Calu3 (cell line): ENCODE data around the gene PTGES2. TPM values are rescaled to one million over a fixed set of nuclear protein-coding genes. Genes with fewer than 3 reads are reported as not detected.

Experiments
- BruUV-seq: library from RNA; stranded (reverse); fragments of 400-500 nt; replicated peaks from 2 replicates; lab custom pipeline; 2021; lab: Mats Ljungman, UMichigan
- CTCF ChIA-PET: fragments of 300-600 bp; sonication (Branson Sonifier 250); formaldehyde crosslinking; loops from one replicate; lab custom pipeline; 2022; ENCODE audit warnings: antibody characterized with exemption; lab: Charles Lee
- DNase-seq: peaks from one replicate; pipeline ENCODE4 v3.0.0; 2022
- H3K27ac Mint-ChIP-seq: one replicate; pipeline ENCODE4 v1.8.0; 2022; ENCODE audit warnings: mixed read lengths; ENCODE audit not compliant: unreplicated experiment
- H3K27me3 Mint-ChIP-seq: one replicate; pipeline ENCODE4 v1.8.0; 2022; ENCODE audit warnings: mixed read lengths; ENCODE audit not compliant: unreplicated experiment
- H3K36me3 Mint-ChIP-seq: one replicate; pipeline ENCODE4 v1.8.0; 2022; ENCODE audit warnings: mild to moderate bottlenecking, moderate library complexity, mixed read lengths; ENCODE audit not compliant: insufficient read depth, unreplicated experiment
- H3K4me1 Mint-ChIP-seq: one replicate; pipeline ENCODE4 v1.8.0; 2022; ENCODE audit warnings: mild to moderate bottlenecking, low read depth, mixed read lengths; ENCODE audit not compliant: unreplicated experiment
- H3K4me3 Mint-ChIP-seq: one replicate; pipeline ENCODE4 v1.8.0; 2022; ENCODE audit warnings: mild to moderate bottlenecking, low read depth, moderate library complexity, mixed read lengths; ENCODE audit not compliant: unreplicated experiment
- H3K9me3 Mint-ChIP-seq: one replicate; pipeline ENCODE4 v1.8.0; 2022; ENCODE audit warnings: low read depth, mixed read lengths; ENCODE audit not compliant: unreplicated experiment
- intact Hi-C: fragments of 100-400 bp; cut with micrococcal nuclease; formaldehyde crosslinking; loops from one replicate; pipeline ENCODE4 v1.10.0; 2022; ENCODE audit not compliant: unreplicated experiment
- total RNA-seq: library from RNA; stranded (reverse); gene quantifications from 2 replicates; pipeline ENCODE4 v1.2.3, GENCODE V29; 2022
- TF ChIP-seq, protein P1 (sequence below): fragments of 200-600 bp; IDR thresholded peaks from one replicate; pipeline ENCODE4 v1.8.0; 2022; ENCODE audit warnings: antibody characterized with exemption; ENCODE audit not compliant: unreplicated experiment

The PTGES2 gene
- total RNA-seq, 1 experiment from 2014 or later: 137 TPM

DNA sequence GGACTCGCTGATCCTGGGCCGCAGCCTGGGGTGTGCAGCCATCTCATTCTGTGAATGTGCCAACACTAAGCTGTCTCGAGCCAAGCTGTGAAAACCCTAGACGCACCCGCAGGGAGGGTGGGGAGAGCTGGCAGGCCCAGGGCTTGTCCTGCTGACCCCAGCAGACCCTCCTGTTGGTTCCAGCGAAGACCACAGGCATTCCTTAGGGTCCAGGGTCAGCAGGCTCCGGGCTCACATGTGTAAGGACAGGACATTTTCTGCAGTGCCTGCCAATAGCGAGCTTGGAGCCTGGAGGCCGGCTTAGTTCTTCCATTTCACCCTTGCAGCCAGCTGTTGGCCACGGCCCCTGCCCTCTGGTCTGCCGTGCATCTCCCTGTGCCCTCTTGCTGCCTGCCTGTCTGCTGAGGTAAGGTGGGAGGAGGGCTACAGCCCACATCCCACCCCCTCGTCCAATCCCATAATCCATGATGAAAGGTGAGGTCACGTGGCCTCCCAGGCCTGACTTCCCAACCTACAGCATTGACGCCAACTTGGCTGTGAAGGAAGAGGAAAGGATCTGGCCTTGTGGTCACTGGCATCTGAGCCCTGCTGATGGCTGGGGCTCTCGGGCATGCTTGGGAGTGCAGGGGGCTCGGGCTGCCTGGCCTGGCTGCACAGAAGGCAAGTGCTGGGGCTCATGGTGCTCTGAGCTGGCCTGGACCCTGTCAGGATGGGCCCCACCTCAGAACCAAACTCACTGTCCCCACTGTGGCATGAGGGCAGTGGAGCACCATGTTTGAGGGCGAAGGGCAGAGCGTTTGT lies 19.9 kb downstream of the PTGES2 start:
- Mint-ChIP-seq H3K4me1 (no peaks in the 10 kb centered on the region), H3K36me3 (peaks cover 71% of the 10 kb centered on the region), H3K4me3 (no peak overlapping the region), H3K27me3 (no peaks in the 10 kb centered on the region), H3K27ac (peak overlapping the region; percentile 85), H3K9me3 (no peaks in the 10 kb centered on the region)
- TF ChIP-seq, protein P1, sequence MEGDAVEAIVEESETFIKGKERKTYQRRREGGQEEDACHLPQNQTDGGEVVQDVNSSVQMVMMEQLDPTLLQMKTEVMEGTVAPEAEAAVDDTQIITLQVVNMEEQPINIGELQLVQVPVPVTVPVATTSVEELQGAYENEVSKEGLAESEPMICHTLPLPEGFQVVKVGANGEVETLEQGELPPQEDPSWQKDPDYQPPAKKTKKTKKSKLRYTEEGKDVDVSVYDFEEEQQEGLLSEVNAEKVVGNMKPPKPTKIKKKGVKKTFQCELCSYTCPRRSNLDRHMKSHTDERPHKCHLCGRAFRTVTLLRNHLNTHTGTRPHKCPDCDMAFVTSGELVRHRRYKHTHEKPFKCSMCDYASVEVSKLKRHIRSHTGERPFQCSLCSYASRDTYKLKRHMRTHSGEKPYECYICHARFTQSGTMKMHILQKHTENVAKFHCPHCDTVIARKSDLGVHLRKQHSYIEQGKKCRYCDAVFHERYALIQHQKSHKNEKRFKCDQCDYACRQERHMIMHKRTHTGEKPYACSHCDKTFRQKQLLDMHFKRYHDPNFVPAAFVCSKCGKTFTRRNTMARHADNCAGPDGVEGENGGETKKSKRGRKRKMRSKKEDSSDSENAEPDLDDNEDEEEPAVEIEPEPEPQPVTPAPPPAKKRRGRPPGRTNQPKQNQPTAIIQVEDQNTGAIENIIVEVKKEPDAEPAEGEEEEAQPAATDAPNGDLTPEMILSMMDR: no peak
- CTCF ChIA-PET: interaction anchor here (0.5 kb wide), 1 partner anchor 8 kb away, joined by 3 read pairs; no protein-coding TSS in a partner anchor
- no TSS peak for BruUV-seq
- no peak for DNase-seq
- intact Hi-C loops: no loop called here

DNA sequence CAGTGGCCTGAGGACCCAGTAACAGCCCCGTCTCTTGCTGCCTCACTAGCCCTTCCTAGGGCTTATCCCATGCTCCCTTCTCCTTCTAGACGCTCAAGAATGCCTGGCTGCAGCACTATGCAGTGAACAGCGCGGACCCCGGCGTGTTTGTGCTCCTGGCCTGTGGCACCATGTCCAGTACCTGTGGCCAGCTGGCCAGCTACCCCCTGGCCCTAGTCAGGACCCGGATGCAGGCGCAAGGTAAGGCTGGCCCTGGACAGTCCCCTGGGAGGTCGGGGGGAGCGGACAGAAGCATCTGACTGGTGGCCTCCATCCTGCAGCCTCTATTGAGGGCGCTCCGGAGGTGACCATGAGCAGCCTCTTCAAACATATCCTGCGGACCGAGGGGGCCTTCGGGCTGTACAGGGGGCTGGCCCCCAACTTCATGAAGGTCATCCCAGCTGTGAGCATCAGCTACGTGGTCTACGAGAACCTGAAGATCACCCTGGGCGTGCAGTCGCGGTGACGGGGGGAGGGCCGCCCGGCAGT lies 20.5 kb downstream of the PTGES2 start:
- TF ChIP-seq, protein P1: no peak
- Mint-ChIP-seq H3K4me3 (no peak overlapping the region), H3K27me3 (no peaks in the 10 kb centered on the region), H3K4me1 (no peaks in the 10 kb centered on the region), H3K27ac (peak overlapping the region; percentile 85), H3K36me3 (peaks cover 77% of the 10 kb centered on the region), H3K9me3 (no peaks in the 10 kb centered on the region)
- BruUV-seq: no TSS peak
- DNase-seq: no peak
- CTCF ChIA-PET: interaction anchor here (0.5 kb wide), 1 partner anchor 9 kb away, joined by 3 read pairs; no protein-coding TSS in a partner anchor
- intact Hi-C loops: no loop called here

DNA sequence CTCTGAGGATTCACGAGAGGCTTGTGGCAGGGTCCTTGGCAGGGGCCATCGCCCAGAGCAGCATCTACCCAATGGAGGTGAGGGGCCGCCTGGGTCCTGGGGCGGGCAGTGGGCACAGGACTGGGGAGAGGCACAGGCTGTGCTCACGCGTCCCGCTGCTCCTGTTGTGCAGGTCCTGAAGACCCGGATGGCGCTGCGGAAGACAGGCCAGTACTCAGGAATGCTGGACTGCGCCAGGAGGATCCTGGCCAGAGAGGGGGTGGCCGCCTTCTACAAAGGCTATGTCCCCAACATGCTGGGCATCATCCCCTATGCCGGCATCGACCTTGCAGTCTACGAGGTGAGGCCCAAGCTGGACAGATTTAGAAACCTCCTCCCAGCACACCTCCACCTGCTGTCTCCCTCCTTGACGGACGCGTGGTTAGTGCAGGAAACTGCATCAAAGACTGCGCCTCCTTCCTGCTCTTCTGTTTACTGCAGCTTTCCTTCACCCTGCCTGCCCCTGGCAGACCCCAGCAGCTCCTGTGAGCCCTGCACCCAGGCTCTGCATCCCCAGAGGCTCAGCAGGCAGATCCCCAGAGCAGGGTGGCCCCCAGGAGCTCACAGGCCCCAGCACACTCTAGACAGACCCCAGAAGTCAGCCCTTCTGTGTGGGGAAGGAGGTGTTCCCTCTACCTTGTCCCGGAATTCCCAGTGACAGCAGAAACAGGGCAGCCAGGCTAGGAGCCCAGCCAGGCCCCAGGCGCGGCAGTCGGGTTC lies 21.2 kb downstream of the PTGES2 start:
- H3K27me3 Mint-ChIP-seq: no peaks in the 10 kb centered on the region
- CTCF ChIA-PET: no interaction called here
- intact Hi-C loops: no loop called here

More for the DNA sequence above, 21.2 kb downstream of the PTGES2 start:
- H3K27ac Mint-ChIP-seq: peak overlapping the region; percentile 23
- TF ChIP-seq, protein P1: no peak
- H3K36me3 Mint-ChIP-seq: peaks cover 77% of the 10 kb centered on the region
- H3K9me3 Mint-ChIP-seq: no peaks in the 10 kb centered on the region
- no peaks in the 10 kb centered on the region for H3K4me1 Mint-ChIP-seq
- H3K4me3 Mint-ChIP-seq: no peak overlapping the region
- no peak for DNase-seq
- BruUV-seq: no TSS peak
